GM21447 (cell line): ENCODE measurements around the gene CARM1.
"Not testable (repeated sequence)": the region's sequence is repeated elsewhere in the genome, so short reads cannot be mapped to it uniquely, and the experiment has no call there.

Experiments
- ATAC-seq: cut with Tn5 transposase; IDR thresholded peaks from one replicate; pipeline ENCODE4 v1.9.1; 2021; ENCODE audit not compliant: unreplicated experiment

Gene CARM1

GRCh38 chr19:10846500-10847202 is 24.7 kb upstream of the CARM1 start:
- ATAC-seq = no peak

- ATAC-seq = no peak
Observed at GRCh38 chr19:10848230-10848856, 23.0 kb upstream of the CARM1 start, which contains the start of gene C19orf38. Gene C19orf38, plus strand, starts transcription at chr19:10848415. Its CDS starts 94 bp downstream, at chr19:10848509.

GRCh38 chr19:10850631-10851030 is 20.7 kb upstream of the CARM1 start:
- no peak for ATAC-seq

GRCh38 chr19:10852098-10852800 is 19.1 kb upstream of the CARM1 start:
- ATAC-seq = no peak

- ATAC-seq = no peak
Observed at GRCh38 chr19:10852941-10853340, 18.4 kb upstream of the CARM1 start.

- no peak for ATAC-seq
Observed at GRCh38 chr19:10854350-10855089, 16.8 kb upstream of the CARM1 start.

GRCh38 chr19:10855879-10856522 is 15.4 kb upstream of the CARM1 start:
- ATAC-seq = no peak

- not testable (repeated sequence) for ATAC-seq
Observed at GRCh38 chr19:10856899-10857298, 14.5 kb upstream of the CARM1 start.

- no peak for ATAC-seq
Observed at GRCh38 chr19:10858204-10858828, 13.0 kb upstream of the CARM1 start.

- no peak for ATAC-seq
Observed at GRCh38 chr19:10861103-10861651, 10.2 kb upstream of the CARM1 start.

- no peak for ATAC-seq
Observed at GRCh38 chr19:10862561-10863106, 8.7 kb upstream of the CARM1 start.

GRCh38 chr19:10863107-10863717 is 8.1 kb upstream of the CARM1 start:
- ATAC-seq = no peak

- ATAC-seq = no peak
Observed at GRCh38 chr19:10864538-10864899, 6.8 kb upstream of the CARM1 start.

GRCh38 chr19:10866495-10866894 is 4.9 kb upstream of the CARM1 start:
- no peak for ATAC-seq

GRCh38 chr19:10868872-10869547 is 2.3 kb upstream of the CARM1 start:
- no peak for ATAC-seq

- ATAC-seq = not testable (repeated sequence)
Observed at GRCh38 chr19:10869872-10870311, 1.5 kb upstream of the CARM1 start.

GRCh38 chr19:10870501-10870954 is 825 bp upstream of the CARM1 start:
- ATAC-seq = peak; percentile 3

- ATAC-seq = no peak
Observed at GRCh38 chr19:10871711-10872545, 575 bp downstream of the CARM1 start.
